Neural cell (in vitro differentiated cells): ENCODE results near the gene FRMD4A. TPM values are rescaled to one million over a fixed set of nuclear protein-coding genes. Genes with fewer than 3 reads are reported as not detected.

Experiments
- H2AFZ ChIP-seq: fragments of 200-600, 300-800 bp; sonication (generic), shearing (Covaris generic); 2 replicates; pipeline ENCODE4 v1.6.0; 2014; ENCODE audit warnings: low read depth, mild to moderate bottlenecking, antibody characterized with exemption, low read length, moderate library complexity
- H3F3A ChIP-seq: fragments of 200-600 bp; shearing (Covaris generic); 2 replicates; pipeline ENCODE4 v1.6.1; 2016; ENCODE audit warnings: mild to moderate bottlenecking, moderate library complexity, mixed read lengths, antibody characterized with exemption, low read length; ENCODE audit not compliant: insufficient read depth, poor library complexity, severe bottlenecking
- H3K27ac ChIP-seq: fragments of 200-600, 300-800 bp; sonication (generic), shearing (Covaris generic); 2 replicates; pipeline ENCODE4 v1.5.1; 2014; ENCODE audit warnings: mild to moderate bottlenecking, low read length, moderate library complexity
- H3K27me3 ChIP-seq: fragments of 300-800, 200-600 bp; sonication (generic), shearing (Covaris generic); 2 replicates; pipeline ENCODE4 v1.6.0; 2014; ENCODE audit warnings: mild to moderate bottlenecking, low read depth, low read length, moderate library complexity; ENCODE audit not compliant: insufficient read depth
- H3K36me3 ChIP-seq: fragments of 300-800, 200-600 bp; sonication (generic), shearing (Covaris generic); 2 replicates; pipeline ENCODE4 v1.5.1; 2014; ENCODE audit warnings: mild to moderate bottlenecking, antibody characterized with exemption, low read length, moderate library complexity; ENCODE audit not compliant: insufficient read depth
- H3K4me2 ChIP-seq: fragments of 300-800, 200-600 bp; sonication (generic), shearing (Covaris generic); 2 replicates; pipeline ENCODE4 v1.6.0; 2014; ENCODE audit warnings: mild to moderate bottlenecking, low read length
- H3K4me3 ChIP-seq: fragments of 300-800, 200-600 bp; sonication (generic), shearing (Covaris generic); 2 replicates; pipeline ENCODE4 v1.5.1; 2014; ENCODE audit warnings: mild to moderate bottlenecking, low read length, moderate library complexity
- H3K79me2 ChIP-seq: fragments of 200-600 bp; shearing (Covaris generic); replicated peaks from 2 replicates; pipeline ENCODE4 v1.6.0; 2014; ENCODE audit warnings: mild to moderate bottlenecking, low read length, moderate library complexity; ENCODE audit not compliant: insufficient read depth
- H3K9ac ChIP-seq: fragments of 300-800, 200-600 bp; sonication (generic), shearing (Covaris generic); 2 replicates; pipeline ENCODE4 v1.6.1; 2016; ENCODE audit warnings: mild to moderate bottlenecking, low read length, mixed read lengths
- H3K9me2 ChIP-seq: fragments of 200-600 bp; shearing (Covaris generic); 2 replicates; pipeline ENCODE4 v1.6.1; 2016; ENCODE audit warnings: mild to moderate bottlenecking, low read length, mixed read lengths; ENCODE audit not compliant: insufficient read depth
- H3K9me3 ChIP-seq: fragments of 200-600, 300-800 bp; sonication (generic), shearing (Covaris generic); 2 replicates; pipeline ENCODE4 v1.6.1; 2016; ENCODE audit warnings: mild to moderate bottlenecking, mixed run types, low read length, moderate library complexity, mixed read lengths
- H4K20me1 ChIP-seq: fragments of 200-600 bp; shearing (Covaris generic); 2 replicates; pipeline ENCODE4 v1.6.1; 2016; ENCODE audit warnings: mild to moderate bottlenecking, mixed run types; ENCODE audit not compliant: insufficient read depth
- EP300 ChIP-seq: fragments of 450-650 bp; conservative IDR thresholded peaks from 2 replicates; pipeline ENCODE4 v1.6.1; 2014; ENCODE audit warnings: antibody characterized with exemption, mild to moderate bottlenecking, moderate library complexity; ENCODE audit not compliant: poor library complexity, severe bottlenecking
- EZH2 ChIP-seq: fragments of 200-600, 300-800 bp; shearing (Covaris generic), sonication (generic); IDR thresholded peaks from 2 replicates; pipeline ENCODE4 v1.6.1; 2014; ENCODE audit warnings: antibody characterized with exemption, low read length, borderline replicate concordance, mild to moderate bottlenecking; ENCODE audit not compliant: insufficient read depth, poor library complexity, severe bottlenecking
- MXI1 ChIP-seq: fragments of 450-650 bp; conservative IDR thresholded peaks from 2 replicates; pipeline ENCODE4 v1.6.1; 2014; ENCODE audit warnings: antibody characterized with exemption, mild to moderate bottlenecking; ENCODE audit not compliant: poor library complexity, severe bottlenecking
- POLR2AphosphoS5 ChIP-seq: IDR thresholded peaks from 2 replicates; pipeline ENCODE4 v1.6.1; 2012
- RAD21 ChIP-seq: fragments of 450-650 bp; conservative IDR thresholded peaks from 2 replicates; pipeline ENCODE4 v1.6.1; 2014; ENCODE audit warnings: antibody characterized with exemption, mild to moderate bottlenecking, moderate library complexity
- SMC3 ChIP-seq: fragments of 450-650 bp; conservative IDR thresholded peaks from 2 replicates; pipeline ENCODE4 v1.6.1; 2014; ENCODE audit warnings: antibody characterized with exemption, mild to moderate bottlenecking, moderate library complexity; ENCODE audit not compliant: poor library complexity
- TAF1 ChIP-seq: IDR thresholded peaks from 2 replicates; pipeline ENCODE4 v1.6.1; 2012; ENCODE audit warnings: low read depth
- polyA plus RNA-seq: library from polyadenylated mRNA; depleted of rRNA; stranded (reverse); fragments of >200 nt; gene quantifications from 2 replicates; pipeline ENCODE4 v1.2.3, GENCODE V29; 2014
- TF ChIP-seq, protein P1 (sequence below): fragments of 450-650 bp; IDR thresholded peaks from 2 replicates; pipeline ENCODE4 v1.5.1; 2014; ENCODE audit warnings: antibody characterized with exemption, mild to moderate bottlenecking, moderate library complexity; ENCODE audit not compliant: poor library complexity, severe bottlenecking
- TF ChIP-seq, protein P2 (sequence below): IDR thresholded peaks from 2 replicates; pipeline ENCODE4 v1.6.1; 2012; ENCODE audit warnings: borderline replicate concordance

FRMD4A gene
- polyA plus RNA-seq, 1 donor from 2014 or later = 36.5 TPM

DNA sequence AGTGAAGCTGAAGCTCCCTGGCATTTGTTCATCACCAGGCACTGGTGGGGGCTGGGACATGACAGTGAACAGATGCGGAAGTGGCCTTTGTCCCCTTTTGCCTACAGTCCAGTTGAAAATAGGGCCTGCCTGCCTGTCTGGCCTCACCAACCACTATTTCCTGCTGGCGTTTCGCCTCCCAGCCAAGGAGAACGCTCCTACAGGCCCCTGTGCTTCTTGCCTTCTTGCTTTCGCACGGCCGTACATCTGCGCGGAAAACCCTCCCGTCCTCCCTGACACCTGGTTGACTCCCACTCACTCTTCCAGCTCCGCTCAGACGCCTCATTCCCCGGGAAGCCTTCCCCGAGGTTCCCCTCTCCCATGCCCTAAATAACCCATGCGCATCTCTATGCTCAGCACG lies 426.7 kb downstream of the FRMD4A start:
- H3K4me3 ChIP-seq = no peak overlapping the region
- TF ChIP-seq EP300 (no peak), MXI1 (no peak), SMC3 (no peak), EZH2 (no peak), TAF1 (no peak), POLR2AphosphoS5 (no peak), RAD21 (no peak)
- TF ChIP-seq, protein P1, sequence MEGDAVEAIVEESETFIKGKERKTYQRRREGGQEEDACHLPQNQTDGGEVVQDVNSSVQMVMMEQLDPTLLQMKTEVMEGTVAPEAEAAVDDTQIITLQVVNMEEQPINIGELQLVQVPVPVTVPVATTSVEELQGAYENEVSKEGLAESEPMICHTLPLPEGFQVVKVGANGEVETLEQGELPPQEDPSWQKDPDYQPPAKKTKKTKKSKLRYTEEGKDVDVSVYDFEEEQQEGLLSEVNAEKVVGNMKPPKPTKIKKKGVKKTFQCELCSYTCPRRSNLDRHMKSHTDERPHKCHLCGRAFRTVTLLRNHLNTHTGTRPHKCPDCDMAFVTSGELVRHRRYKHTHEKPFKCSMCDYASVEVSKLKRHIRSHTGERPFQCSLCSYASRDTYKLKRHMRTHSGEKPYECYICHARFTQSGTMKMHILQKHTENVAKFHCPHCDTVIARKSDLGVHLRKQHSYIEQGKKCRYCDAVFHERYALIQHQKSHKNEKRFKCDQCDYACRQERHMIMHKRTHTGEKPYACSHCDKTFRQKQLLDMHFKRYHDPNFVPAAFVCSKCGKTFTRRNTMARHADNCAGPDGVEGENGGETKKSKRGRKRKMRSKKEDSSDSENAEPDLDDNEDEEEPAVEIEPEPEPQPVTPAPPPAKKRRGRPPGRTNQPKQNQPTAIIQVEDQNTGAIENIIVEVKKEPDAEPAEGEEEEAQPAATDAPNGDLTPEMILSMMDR = no peak
- TF ChIP-seq, protein P2, sequence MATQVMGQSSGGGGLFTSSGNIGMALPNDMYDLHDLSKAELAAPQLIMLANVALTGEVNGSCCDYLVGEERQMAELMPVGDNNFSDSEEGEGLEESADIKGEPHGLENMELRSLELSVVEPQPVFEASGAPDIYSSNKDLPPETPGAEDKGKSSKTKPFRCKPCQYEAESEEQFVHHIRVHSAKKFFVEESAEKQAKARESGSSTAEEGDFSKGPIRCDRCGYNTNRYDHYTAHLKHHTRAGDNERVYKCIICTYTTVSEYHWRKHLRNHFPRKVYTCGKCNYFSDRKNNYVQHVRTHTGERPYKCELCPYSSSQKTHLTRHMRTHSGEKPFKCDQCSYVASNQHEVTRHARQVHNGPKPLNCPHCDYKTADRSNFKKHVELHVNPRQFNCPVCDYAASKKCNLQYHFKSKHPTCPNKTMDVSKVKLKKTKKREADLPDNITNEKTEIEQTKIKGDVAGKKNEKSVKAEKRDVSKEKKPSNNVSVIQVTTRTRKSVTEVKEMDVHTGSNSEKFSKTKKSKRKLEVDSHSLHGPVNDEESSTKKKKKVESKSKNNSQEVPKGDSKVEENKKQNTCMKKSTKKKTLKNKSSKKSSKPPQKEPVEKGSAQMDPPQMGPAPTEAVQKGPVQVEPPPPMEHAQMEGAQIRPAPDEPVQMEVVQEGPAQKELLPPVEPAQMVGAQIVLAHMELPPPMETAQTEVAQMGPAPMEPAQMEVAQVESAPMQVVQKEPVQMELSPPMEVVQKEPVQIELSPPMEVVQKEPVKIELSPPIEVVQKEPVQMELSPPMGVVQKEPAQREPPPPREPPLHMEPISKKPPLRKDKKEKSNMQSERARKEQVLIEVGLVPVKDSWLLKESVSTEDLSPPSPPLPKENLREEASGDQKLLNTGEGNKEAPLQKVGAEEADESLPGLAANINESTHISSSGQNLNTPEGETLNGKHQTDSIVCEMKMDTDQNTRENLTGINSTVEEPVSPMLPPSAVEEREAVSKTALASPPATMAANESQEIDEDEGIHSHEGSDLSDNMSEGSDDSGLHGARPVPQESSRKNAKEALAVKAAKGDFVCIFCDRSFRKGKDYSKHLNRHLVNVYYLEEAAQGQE = no peak
- H2AFZ ChIP-seq = no peak overlapping the region
- H3K79me2 ChIP-seq = no peaks in the 10 kb centered on the region
- H3K9ac ChIP-seq = no peak overlapping the region
- no peaks in the 10 kb centered on the region for H3K27me3 ChIP-seq
- no peaks in the 10 kb centered on the region for H3K9me2 ChIP-seq
- no peaks in the 10 kb centered on the region for H4K20me1 ChIP-seq
- H3K4me2 ChIP-seq = no peak overlapping the region
- H3F3A ChIP-seq = no peaks in the 10 kb centered on the region
- H3K36me3 ChIP-seq = no peaks in the 10 kb centered on the region
- peaks cover 2% of the 10 kb centered on the region for H3K9me3 ChIP-seq
- no peak overlapping the region for H3K27ac ChIP-seq

DNA sequence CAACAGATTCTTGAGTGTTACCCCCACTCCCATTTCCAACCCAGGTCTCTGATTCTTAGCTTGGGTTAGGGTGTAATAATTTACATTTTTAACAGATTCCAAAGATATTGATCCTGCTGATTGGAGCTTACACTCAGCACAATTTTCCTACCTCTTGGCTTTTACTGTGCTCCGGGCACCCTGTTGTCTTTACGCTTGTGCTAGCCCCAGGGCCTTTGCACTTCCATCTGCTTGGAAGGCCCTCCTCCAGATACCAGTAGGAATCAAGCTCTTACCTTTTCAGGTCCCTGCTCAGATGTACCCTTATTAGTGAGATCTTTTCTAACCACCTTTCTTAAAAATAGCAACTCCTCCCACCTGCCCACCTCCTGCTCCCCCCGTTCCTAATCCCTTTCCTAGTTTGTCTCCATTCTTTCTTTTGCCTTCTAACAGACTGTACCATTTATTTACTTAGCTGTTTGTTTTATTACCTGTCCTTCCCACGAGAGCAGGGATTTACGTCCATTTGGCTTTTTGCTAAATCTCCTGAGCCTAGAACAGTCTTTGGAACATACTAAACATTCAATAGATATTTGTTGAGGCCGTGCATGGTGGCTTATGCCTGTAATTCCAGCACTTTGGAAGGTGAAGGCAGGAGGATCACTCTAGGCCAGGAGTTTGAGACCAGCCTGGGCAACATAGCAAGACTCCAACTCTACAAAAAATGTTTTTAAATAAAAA lies 427.7 kb downstream of the FRMD4A start:
- no peaks in the 10 kb centered on the region for H3K9me2 ChIP-seq
- no peak overlapping the region for H3K4me2 ChIP-seq
- no peak overlapping the region for H3K27ac ChIP-seq
- TF ChIP-seq SMC3 = no peak
- no peak for TF ChIP-seq POLR2AphosphoS5
- TF ChIP-seq EP300 = no peak
- no peak for TF ChIP-seq EZH2
- TF ChIP-seq, protein P2 = no peak
- TF ChIP-seq RAD21 = no peak
- no peak for TF ChIP-seq MXI1
- TF ChIP-seq, protein P1 = no peak
- no peak for TF ChIP-seq TAF1
- H3K36me3 ChIP-seq = no peaks in the 10 kb centered on the region
- no peak overlapping the region for H3K4me3 ChIP-seq
- H3K9me3 ChIP-seq = no peaks in the 10 kb centered on the region
- no peaks in the 10 kb centered on the region for H3F3A ChIP-seq
- H3K9ac ChIP-seq = no peak overlapping the region
- no peak overlapping the region for H2AFZ ChIP-seq
- H3K79me2 ChIP-seq = no peaks in the 10 kb centered on the region
- no peaks in the 10 kb centered on the region for H3K27me3 ChIP-seq
- no peaks in the 10 kb centered on the region for H4K20me1 ChIP-seq
